Measurements from ENCODE around the gene RPL22. TPM values are rescaled to one million over a fixed set of nuclear protein-coding genes. Genes with fewer than 3 reads are reported as not detected.

The RPL22 gene
- polyA plus RNA-seq, 3 donors, result 62.6 to 97.2 (median 65.6) TPM

- no peak for DNase-seq
- no peak overlapping the region for H3K4me3 Mint-ChIP-seq
- 78% methylated on average over 6 of the region's 12 CpGs for WGBS (ENCODE audit: insufficient coverage)
- peaks cover 10 to 44% (median 18%) of the 10 kb centered on the region in 3 donors for H3K27me3 Mint-ChIP-seq (ENCODE audit: low read depth in 3 of 3)
- Histone ChIP-seq H4K20me1 (ENCODE audit: insufficient read depth, low read length) (no peaks in the 10 kb centered on the region), H3K4me1 (ENCODE audit: control insufficient read depth in 1 of 2, insufficient read depth in 2 of 2, low read length in 2 of 2) (peaks cover 3 to 4% of the 10 kb centered on the region in 2 donors), H3K4me2 (replicated peaks; ENCODE audit: extremely low read depth, low read length, poor library complexity, severe bottlenecking) (no peak overlapping the region), H3K4me3 (replicated peaks in 1 of 3; ENCODE audit: low read depth in 2 of 3, low read length in 3 of 3) (no peak overlapping the region), H3K27ac (ENCODE audit: low read depth in 1 of 2, low read length in 2 of 2) (no peak overlapping the region), H3K79me2 (ENCODE audit: insufficient read depth, low read length) (no peaks in the 10 kb centered on the region), H3K36me3 (replicated peaks in 1 of 2; ENCODE audit: control insufficient read depth in 1 of 2, insufficient read depth in 2 of 2, low read length in 2 of 2) (no peaks in the 10 kb centered on the region), H3K9ac (ENCODE audit: insufficient read depth, low read length, poor library complexity, severe bottlenecking) (no peak overlapping the region), H3K9me3 (replicated peaks in 1 of 2; ENCODE audit: control insufficient read depth in 1 of 2, insufficient read depth in 1 of 2, low read length in 2 of 2) (no peaks in the 10 kb centered on the region), H3K27me3 (ENCODE audit: control insufficient read depth in 2 of 2, insufficient read depth in 2 of 2, low read length in 2 of 2) (no peaks in the 10 kb centered on the region), H2AFZ (ENCODE audit: insufficient read depth, low read depth, low read length, poor library complexity, severe bottlenecking) (no peak overlapping the region)
- H3K9me3 Mint-ChIP-seq, result no peaks in the 10 kb centered on the region
- H3K27ac Mint-ChIP-seq, result no peak overlapping the region
- no peak for TF ChIP-seq CTCF (IDR thresholded peaks at IDR 0.05)
- no peaks in the 10 kb centered on the region for H3K4me1 Mint-ChIP-seq
- no peaks in the 10 kb centered on the region for H3K36me3 Mint-ChIP-seq
- intact Hi-C loops (cut with micrococcal nuclease), result no loop called here
Measured at GRCh38 chr1:6165441-6165985, 33.9 kb downstream of the RPL22 start.

- Histone ChIP-seq H3K9ac (ENCODE audit: insufficient read depth, low read length, poor library complexity, severe bottlenecking) (no peak overlapping the region), H3K27me3 (ENCODE audit: control insufficient read depth in 2 of 2, insufficient read depth in 2 of 2, low read length in 2 of 2) (no peaks in the 10 kb centered on the region), H3K4me2 (replicated peaks; ENCODE audit: extremely low read depth, low read length, poor library complexity, severe bottlenecking) (no peak overlapping the region), H3K4me1 (ENCODE audit: control insufficient read depth in 1 of 2, insufficient read depth in 2 of 2, low read length in 2 of 2) (no peaks in the 10 kb centered on the region), H3K27ac (ENCODE audit: low read depth in 1 of 2, low read length in 2 of 2) (no peak overlapping the region), H3K9me3 (replicated peaks in 1 of 2; ENCODE audit: control insufficient read depth in 1 of 2, insufficient read depth in 1 of 2, low read length in 2 of 2) (no peaks in the 10 kb centered on the region), H2AFZ (ENCODE audit: insufficient read depth, low read depth, low read length, poor library complexity, severe bottlenecking) (no peak overlapping the region), H4K20me1 (ENCODE audit: insufficient read depth, low read length) (no peaks in the 10 kb centered on the region), H3K36me3 (replicated peaks in 1 of 2; ENCODE audit: control insufficient read depth in 1 of 2, insufficient read depth in 2 of 2, low read length in 2 of 2) (no peaks in the 10 kb centered on the region), H3K4me3 (replicated peaks in 1 of 3; ENCODE audit: low read depth in 2 of 3, low read length in 3 of 3) (no peak overlapping the region), H3K79me2 (ENCODE audit: insufficient read depth, low read length) (no peaks in the 10 kb centered on the region)
- no peaks in the 10 kb centered on the region for H3K4me1 Mint-ChIP-seq
- DNase-seq, result no peak
- intact Hi-C loops (cut with micrococcal nuclease), result no loop called here
- H3K9me3 Mint-ChIP-seq, result no peaks in the 10 kb centered on the region
- H3K36me3 Mint-ChIP-seq, result no peaks in the 10 kb centered on the region
- H3K27ac Mint-ChIP-seq, result no peak overlapping the region
- peaks cover 10 to 42% (median 18%) of the 10 kb centered on the region in 3 donors for H3K27me3 Mint-ChIP-seq (ENCODE audit: low read depth in 3 of 3)
- no peak overlapping the region for H3K4me3 Mint-ChIP-seq
- no peak for TF ChIP-seq CTCF (IDR thresholded peaks at IDR 0.05)
- WGBS (ENCODE audit: insufficient coverage), result 100% methylated on average over 1 of the region's 7 CpGs
Measured at GRCh38 chr1:6165027-6165426, 34.4 kb downstream of the RPL22 start.
